OCI-LY7 (cell line): ENCODE measurements around the gene SYNRG. TPM values are rescaled to one million over a fixed set of nuclear protein-coding genes. Genes with fewer than 3 reads are reported as not detected.
A peak's percentile ranks its signal among the peaks of the same experiment; 100 is the strongest.
"Not testable (repeated sequence)": the region's sequence is repeated elsewhere in the genome, so short reads cannot be mapped to it uniquely, and the experiment has no call there.

Experiments used
- BruUV-seq: library from RNA; stranded (reverse); fragments of 400-500 nt; replicated peaks from 2 replicates; lab custom pipeline; 2021; lab: Mats Ljungman, UMichigan
- CTCF ChIA-PET: fragments of 300-600 bp; sonication (Branson Sonifier 250); formaldehyde crosslinking; loops from one replicate; lab custom pipeline; 2022; ENCODE audit warnings: antibody characterized with exemption; ENCODE audit not compliant: unreplicated experiment; lab: Charles Lee
- POLR2A ChIA-PET: fragments of 300-600 bp; sonication (Branson Sonifier 250); formaldehyde crosslinking; loops from one replicate; lab custom pipeline; 2022; ENCODE audit warnings: antibody characterized with exemption; lab: Charles Lee
- DNase-seq: peaks from one replicate; pipeline ENCODE4 v3.0.0-alpha.2; 2015; ENCODE audit warnings: low spot score
- H2AFZ ChIP-seq: fragments of 200-600 bp; sonication (generic), shearing (Covaris generic); 2 replicates; pipeline ENCODE4 v1.6.1; 2014; ENCODE audit warnings: mild to moderate bottlenecking, antibody characterized with exemption, low read length, moderate library complexity
- H3K27ac ChIP-seq: fragments of 200-600 bp; sonication (generic); 2 replicates; pipeline ENCODE4 v1.5.1; 2014; ENCODE audit warnings: mixed run types, low read depth, mild to moderate bottlenecking, moderate library complexity, low read length, inconsistent platforms; ENCODE audit not compliant: poor library complexity, severe bottlenecking
- H3K36me3 ChIP-seq: fragments of 200-600 bp; sonication (generic); 2 replicates; pipeline ENCODE4 v1.6.1; 2014; ENCODE audit warnings: mild to moderate bottlenecking, antibody characterized with exemption, low read length, moderate library complexity, mixed read lengths; ENCODE audit not compliant: insufficient read depth
- H3K4me1 ChIP-seq: fragments of 200-600 bp; sonication (generic); 2 replicates; pipeline ENCODE4 v1.5.1; 2014; ENCODE audit warnings: mild to moderate bottlenecking, low read length; ENCODE audit not compliant: insufficient read depth, poor library complexity, severe bottlenecking
- H3K4me2 ChIP-seq: fragments of 200-600 bp; sonication (generic); 2 replicates; pipeline ENCODE4 v1.6.1; 2014; ENCODE audit warnings: mild to moderate bottlenecking, low read length
- H3K4me3 ChIP-seq: fragments of 200-600 bp; sonication (generic); 2 replicates; pipeline ENCODE4 v1.5.1; 2014; ENCODE audit warnings: mild to moderate bottlenecking, low read depth, low read length; ENCODE audit not compliant: poor library complexity, severe bottlenecking
- H3K79me2 ChIP-seq: fragments of 200-600 bp; sonication (generic); 2 replicates; pipeline ENCODE4 v1.6.1; 2016; ENCODE audit warnings: low read depth, mild to moderate bottlenecking, low read length, moderate library complexity, mixed read lengths; ENCODE audit not compliant: insufficient read depth
- H3K9me2 ChIP-seq: fragments of 200-600 bp; sonication (generic); 2 replicates; pipeline ENCODE4 v1.6.1; 2016; ENCODE audit warnings: mild to moderate bottlenecking, low read length, mixed read lengths; ENCODE audit not compliant: insufficient read depth
- H3K9me3 ChIP-seq: fragments of 200-600 bp; sonication (generic); 2 replicates; pipeline ENCODE4 v1.6.1; 2014; ENCODE audit warnings: mild to moderate bottlenecking, mixed run types, low read length, mixed read lengths
- H4K20me1 ChIP-seq: fragments of 200-600 bp; sonication (generic); 2 replicates; pipeline ENCODE4 v1.6.1; 2014; ENCODE audit warnings: mild to moderate bottlenecking, antibody characterized with exemption, low read length, moderate library complexity, mixed read lengths; ENCODE audit not compliant: insufficient read depth
- CTCF ChIP-seq: fragments of 200-600 bp; sonication (generic); conservative IDR thresholded peaks from 2 replicates; pipeline ENCODE4 v1.5.1; 2014; ENCODE audit warnings: mild to moderate bottlenecking, antibody characterized with exemption, low read length, moderate library complexity, mixed read lengths
- EZH2phosphoT487 ChIP-seq: fragments of 200-600 bp; sonication (generic); IDR thresholded peaks from 2 replicates; pipeline ENCODE4 v1.6.1; 2018; ENCODE audit warnings: low read depth, borderline replicate concordance, mild to moderate bottlenecking, mixed run types, antibody characterized with exemption, low read length, moderate library complexity, mixed read lengths
- intact Hi-C: fragments of 100-400 bp; cut with micrococcal nuclease; formaldehyde crosslinking; loops from one replicate; pipeline ENCODE4 v1.10.0; 2022; ENCODE audit not compliant: unreplicated experiment
- total RNA-seq, 2 experiments: library from RNA; depleted of rRNA in 1 of 2; stranded (reverse); fragments of >200 nt in 1 of 2; shearing (Covaris generic) in 1 of 2; gene quantifications; 2 replicates each; pipeline ENCODE4 v1.2.3, GENCODE V29; 2014 to 2022

The SYNRG gene
- total RNA-seq, 2 experiments from 2014 or later: 39.6 to 132 TPM

GRCh38 chr17:37642681-37643080 is 33.5 kb upstream of the SYNRG start:
- ChIA-PET POLR2A (no interaction called here), CTCF (no interaction called here)
- Histone ChIP-seq H4K20me1 (no peaks in the 10 kb centered on the region), H3K9me2 (no peaks in the 10 kb centered on the region), H3K9me3 (no peaks in the 10 kb centered on the region), H3K4me1 (peaks cover 17% of the 10 kb centered on the region), H2AFZ (peak overlapping the region; percentile 99), H3K4me2 (peak overlapping the region; percentile 98), H3K36me3 (peaks cover 42% of the 10 kb centered on the region), H3K79me2 (peaks cover 39% of the 10 kb centered on the region), H3K27ac (peak overlapping the region; percentile 47), H3K4me3 (peak overlapping the region; percentile 98)
- DNase-seq: peak; percentile 16
- intact Hi-C loops: no loop called here
- no peak for TF ChIP-seq CTCF
- TF ChIP-seq EZH2phosphoT487: no peak
- TSS peak; percentile 83 for BruUV-seq

- Histone ChIP-seq H3K4me1 (peaks cover 17% of the 10 kb centered on the region), H3K9me3 (peaks cover 9% of the 10 kb centered on the region; the same call in 1 of the 2 replicates), H3K27ac (no peak overlapping the region), H3K79me2 (peaks cover 39% of the 10 kb centered on the region), H3K4me2 (no peak overlapping the region), H2AFZ (no peak overlapping the region), H3K9me2 (no peaks in the 10 kb centered on the region), H4K20me1 (no peaks in the 10 kb centered on the region), H3K36me3 (peaks cover 69% of the 10 kb centered on the region), H3K4me3 (no peak overlapping the region)
- POLR2A ChIA-PET: interaction anchor here (1.4 kb wide), 1 partner anchor 30 kb away, joined by 9 read pairs; no protein-coding TSS in a partner anchor
- BruUV-seq: TSS peak; percentile 19
- CTCF ChIA-PET: no interaction called here
- TF ChIP-seq CTCF: no peak
- TF ChIP-seq EZH2phosphoT487: no peak
- no peak for DNase-seq
- intact Hi-C loops: no loop called here
Observed at GRCh38 chr17:37640015-37640414, 30.8 kb upstream of the SYNRG start.

- no peak overlapping the region for H3K4me2 ChIP-seq
- peaks cover 12% of the 10 kb centered on the region for H3K4me1 ChIP-seq
- TF ChIP-seq CTCF (no peak), EZH2phosphoT487 (no peak)
- peaks cover 75% of the 10 kb centered on the region for H3K36me3 ChIP-seq
- H3K79me2 ChIP-seq: peaks cover 36% of the 10 kb centered on the region
- no peak overlapping the region for H3K4me3 ChIP-seq
- H4K20me1 ChIP-seq: no peaks in the 10 kb centered on the region
- H3K9me2 ChIP-seq: no peaks in the 10 kb centered on the region
- no TSS peak for BruUV-seq
- peaks cover 9% of the 10 kb centered on the region; the same call in 1 of the 2 replicates for H3K9me3 ChIP-seq
- ChIA-PET POLR2A (no interaction called here), CTCF (no interaction called here)
- intact Hi-C loops: no loop called here
- H3K27ac ChIP-seq: no peak overlapping the region
- H2AFZ ChIP-seq: no peak overlapping the region
- no peak for DNase-seq
Observed at GRCh38 chr17:37637956-37638355, 28.7 kb upstream of the SYNRG start.

- POLR2A ChIA-PET: interaction anchor here (0.7 kb wide), 1 partner anchor 80 kb away, joined by 3 read pairs; no protein-coding TSS in a partner anchor
- intact Hi-C loops, DNase-seq, H3K4me1 ChIP-seq, H4K20me1 ChIP-seq, H3K9me2 ChIP-seq, CTCF ChIA-PET, BruUV-seq, H3K4me2 ChIP-seq, H3K9me3 ChIP-seq, H3K79me2 ChIP-seq, H3K4me3 ChIP-seq, H2AFZ ChIP-seq, H3K27ac ChIP-seq: not testable (repeated sequence)
- peaks cover 87% of the 10 kb centered on the region for H3K36me3 ChIP-seq
Observed at GRCh38 chr17:37616430-37616829, 7.2 kb upstream of the SYNRG start.
